Erythroblast (primary cell): ENCODE data around the gene MMP19.
"Not testable (repeated sequence)": the region's sequence is repeated elsewhere in the genome, so short reads cannot be mapped to it uniquely, and the experiment has no call there.

Experiments
- DNase-seq, 2 experiments: peaks; one replicate each; lab custom pipeline; 2025; lab: John Stamatoyannopoulos, UW
- GATA1 ChIP-seq: IDR thresholded peaks from 2 replicates; pipeline ENCODE4 v1.6.1; 2011; ENCODE audit warnings: low read depth, mild to moderate bottlenecking, control low read depth, low read length, moderate library complexity
- POLR2A ChIP-seq: IDR thresholded peaks from 2 replicates; pipeline ENCODE4 v1.6.1; 2011; ENCODE audit warnings: mild to moderate bottlenecking, low read length

MMP19 gene

GRCh38 chr12:55842681-55843429 lies at the start of gene MMP19:
Gene MMP19, minus strand, starts transcription at chr12:55842936. Its CDS starts 106 bp downstream, at chr12:55842830.
- no peak for DNase-seq
- TF ChIP-seq POLR2A (no peak), GATA1 (no peak)

- TF ChIP-seq GATA1 (no peak), POLR2A (no peak)
- DNase-seq = no peak
Observed at GRCh38 chr12:55891310-55891709, 48.6 kb upstream of the MMP19 start.

- DNase-seq = no peak
- TF ChIP-seq POLR2A = no peak
- TF ChIP-seq GATA1 = no peak
Observed at GRCh38 chr12:55885113-55885512, 42.4 kb upstream of the MMP19 start.

DNA sequence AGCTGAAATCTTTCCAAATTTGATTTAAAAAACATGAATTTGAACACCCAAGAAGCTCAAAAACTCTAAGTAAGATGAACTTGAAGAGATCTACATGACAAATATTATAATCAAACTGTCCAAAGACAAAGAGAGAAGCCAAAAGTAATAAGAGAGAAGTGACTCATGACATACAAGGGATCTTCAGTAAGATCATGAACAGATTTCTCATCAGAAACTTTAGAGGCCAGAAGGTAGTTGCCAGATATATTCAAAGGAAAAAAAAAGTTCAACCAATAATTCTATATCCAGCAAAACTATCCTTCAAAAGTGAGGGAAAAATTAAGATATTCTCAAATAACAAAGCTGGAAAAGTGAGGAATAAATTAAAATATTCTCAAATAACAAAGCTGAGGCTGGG lies 35.1 kb upstream of the MMP19 start:
- TF ChIP-seq POLR2A (no peak), GATA1 (no peak)
- no peak for DNase-seq

DNA sequence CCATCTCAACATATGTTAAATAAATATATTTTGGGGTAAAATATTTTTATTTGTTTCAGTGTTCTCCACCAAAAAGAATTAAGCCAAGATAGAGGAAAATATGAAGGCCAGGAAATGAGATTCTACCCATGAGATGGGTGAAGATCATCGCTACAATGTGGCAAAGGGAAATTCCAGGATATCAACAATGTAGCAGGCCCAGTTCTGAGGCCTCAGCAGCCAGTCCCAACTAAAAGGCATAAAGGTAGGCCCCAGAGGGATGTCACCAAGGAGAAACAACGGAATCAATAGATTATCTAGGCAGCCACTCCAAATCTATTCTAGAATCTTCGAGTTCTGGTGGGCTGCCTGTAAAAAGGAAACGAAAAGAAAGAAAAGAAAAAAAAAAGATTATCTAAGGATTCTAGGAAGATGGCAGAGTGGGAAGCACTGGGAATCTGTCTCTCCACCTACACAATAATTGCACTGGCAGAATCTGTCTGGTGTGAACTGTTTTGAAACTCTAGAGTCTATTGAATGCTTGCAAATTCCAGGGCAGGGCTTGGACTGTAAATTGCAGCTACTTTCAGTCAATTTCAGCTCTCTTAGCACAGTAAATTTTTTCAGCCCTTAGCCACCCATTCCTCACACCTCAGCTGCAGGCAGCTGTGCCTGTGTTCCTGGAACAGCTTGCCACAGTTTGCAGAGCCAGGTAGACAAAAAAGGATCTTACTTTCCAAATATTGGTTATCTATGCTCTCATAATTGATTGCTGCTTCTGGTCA lies 33.1 kb upstream of the MMP19 start:
- DNase-seq = no peak
- no peak for TF ChIP-seq POLR2A
- TF ChIP-seq GATA1 = no peak

DNA sequence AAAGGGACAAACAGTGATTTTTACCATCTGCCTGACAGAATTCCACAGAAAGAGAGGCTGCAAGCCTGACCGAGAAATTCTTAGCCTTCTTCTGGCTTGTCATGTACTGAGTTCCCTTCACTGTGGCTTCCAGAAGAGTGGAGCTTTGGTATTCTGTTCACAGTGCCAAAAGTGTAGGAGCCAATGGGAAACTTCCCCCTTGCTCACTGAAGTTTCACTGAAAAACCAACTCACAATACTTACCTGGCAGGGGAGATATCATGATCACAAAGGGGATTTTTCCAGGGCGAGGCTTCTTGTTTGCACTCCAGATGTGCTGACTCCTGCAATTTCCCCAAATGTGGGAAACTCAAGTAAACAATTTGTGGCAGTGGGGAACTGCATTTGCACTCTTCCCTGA lies 31.7 kb upstream of the MMP19 start:
- DNase-seq = no peak
- TF ChIP-seq POLR2A (no peak), GATA1 (no peak)

DNA sequence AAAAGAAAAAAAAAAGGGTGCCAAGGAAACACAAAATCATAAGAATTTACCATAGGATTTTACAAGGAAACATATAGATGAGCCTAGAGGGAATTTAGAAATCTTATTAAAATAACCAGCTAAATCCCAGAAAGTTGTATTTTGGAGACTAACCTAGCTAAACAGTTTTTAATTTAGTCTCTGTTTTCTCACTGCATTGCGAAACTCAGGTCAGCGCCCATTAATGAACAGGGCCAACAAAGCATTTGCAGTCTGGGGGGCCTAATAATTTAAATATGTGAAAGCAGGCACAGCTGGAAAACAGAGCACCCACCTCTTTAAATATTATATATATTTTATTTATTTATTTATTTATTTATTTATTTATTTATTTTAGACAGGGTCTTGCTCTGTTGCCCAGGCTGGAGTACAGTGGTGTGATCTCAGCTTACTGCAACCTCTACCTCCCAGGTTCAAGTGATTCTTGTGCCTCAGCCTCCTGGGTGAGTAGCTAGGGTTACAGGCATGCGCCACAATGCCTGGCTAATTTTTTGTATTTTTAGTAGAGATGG lies 23.8 kb upstream of the MMP19 start:
- DNase-seq = not testable (repeated sequence)

GRCh38 chr12:55865327-55865726 lies 22.6 kb upstream of the MMP19 start:
- no peak for DNase-seq
- no peak for TF ChIP-seq POLR2A
- no peak for TF ChIP-seq GATA1

DNA sequence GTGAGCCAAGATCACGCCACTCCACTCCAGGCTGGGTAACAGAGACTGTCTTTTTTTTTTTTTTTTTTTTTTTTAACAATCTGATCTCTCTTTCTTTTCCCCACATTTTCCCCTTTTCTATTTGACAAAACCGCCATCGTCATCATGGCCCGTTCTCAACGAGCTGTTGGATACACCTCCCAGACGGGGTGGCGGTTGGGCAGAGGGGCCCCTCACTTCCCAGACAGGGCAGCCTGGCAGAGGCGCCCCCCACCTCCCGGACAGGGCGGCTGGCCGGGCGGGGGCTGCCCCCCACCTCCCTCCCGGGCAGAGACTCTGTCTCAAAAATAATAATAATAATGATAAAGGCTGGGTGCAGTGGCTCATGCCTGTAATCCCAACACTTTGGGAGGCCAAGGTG lies 20.2 kb upstream of the MMP19 start:
- not testable (repeated sequence) for DNase-seq

- no peak for TF ChIP-seq GATA1
- TF ChIP-seq POLR2A = no peak
- no peak for DNase-seq
Observed at GRCh38 chr12:55862286-55862685, 19.6 kb upstream of the MMP19 start.

- TF ChIP-seq POLR2A (no peak), GATA1 (no peak)
Observed at GRCh38 chr12:55861871-55862270, 19.1 kb upstream of the MMP19 start.

DNA sequence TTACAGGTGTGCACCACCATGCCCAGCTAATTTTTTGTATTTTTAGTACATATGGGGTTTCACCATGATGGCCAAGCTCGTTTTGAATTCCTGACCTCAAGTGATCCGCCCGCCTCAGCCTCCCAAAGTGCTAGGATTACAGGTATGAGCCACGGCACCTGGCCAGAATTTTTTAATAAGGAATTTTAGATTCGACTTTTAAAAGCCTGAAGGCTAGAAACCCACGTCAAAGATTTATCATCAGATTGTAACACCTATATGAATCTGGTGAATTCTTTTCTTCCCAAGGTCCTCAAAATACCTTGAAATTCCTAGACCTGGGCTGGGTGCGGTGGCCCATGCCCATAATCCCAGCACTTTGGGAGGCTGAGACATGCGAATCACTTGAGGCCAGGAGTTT lies 18.7 kb upstream of the MMP19 start:
- TF ChIP-seq GATA1 = no peak
- TF ChIP-seq POLR2A = no peak
- DNase-seq = no peak

More at GRCh38 chr12:55861871-55862270, 19.1 kb upstream of the MMP19 start:
- no peak for DNase-seq

DNA sequence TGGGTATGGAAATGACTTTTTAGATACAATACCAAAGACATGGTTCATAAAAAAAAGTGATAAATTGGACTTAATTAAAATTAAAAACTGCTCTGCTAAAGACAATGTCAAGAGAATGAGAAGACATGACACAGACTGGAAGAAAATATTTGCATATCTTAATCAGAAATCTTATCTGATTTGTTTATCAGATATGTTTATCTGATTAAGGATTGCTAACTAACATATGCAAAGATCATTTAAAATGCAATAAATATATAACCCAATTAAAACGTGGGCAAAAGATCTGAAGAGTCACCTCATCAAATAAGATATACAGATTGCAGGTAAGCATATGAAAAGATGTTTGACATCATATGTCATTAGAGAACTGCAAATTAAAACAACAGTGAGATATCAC lies 10.0 kb upstream of the MMP19 start:
- no peak for TF ChIP-seq GATA1
- TF ChIP-seq POLR2A = no peak
- no peak for DNase-seq

GRCh38 chr12:55850893-55851292 lies 8.2 kb upstream of the MMP19 start:
- TF ChIP-seq GATA1 (no peak), POLR2A (no peak)
- no peak for DNase-seq

DNA sequence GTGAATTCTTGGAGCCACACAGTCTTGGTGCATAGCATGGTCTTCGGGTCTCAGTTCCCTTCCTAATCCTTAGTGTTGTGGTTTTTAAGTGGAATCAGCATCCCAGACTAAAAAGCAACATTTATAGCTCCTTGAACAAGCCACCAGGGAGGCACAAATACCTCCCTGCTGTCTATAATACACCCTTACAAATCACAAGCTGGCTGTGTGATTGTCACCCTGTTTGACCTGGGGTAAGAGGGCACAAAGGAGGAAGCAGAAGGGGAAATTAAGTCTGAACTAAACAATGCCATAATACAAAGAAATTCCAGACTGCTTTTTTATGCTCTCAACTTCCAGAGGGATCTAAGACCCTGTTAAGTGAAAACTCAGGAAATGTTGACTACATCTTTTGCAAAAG lies 7.7 kb upstream of the MMP19 start:
- TF ChIP-seq POLR2A (no peak), GATA1 (no peak)
- DNase-seq = no peak
